Gastrocnemius medialis (tissue), 4 donors: Measurements from ENCODE around the gene KIF17.

Source experiments
- POLR2A ChIP-seq, 2 donors: fragments of 450-650 bp; IDR thresholded peaks; one replicate each; pipeline ENCODE4 v1.6.1; 2017; ENCODE audit warnings: antibody characterized with exemption in 2 of 2, mild to moderate bottlenecking in 2 of 2, moderate library complexity in 2 of 2
- TF ChIP-seq, protein P1 (sequence below), 5 experiments: fragments of 450-650 bp in 3 of 5; fragments of 200-600 bp in 2 of 5; sonication (generic) in 2 of 5; IDR thresholded peaks in 4 of 5; conservative IDR thresholded peaks in 1 of 5; 1 replicate in 4 of 5; 2 replicates in 1 of 5; pipeline ENCODE4 v1.5.1; 2016 to 2019; ENCODE audit warnings: antibody characterized with exemption in 5 of 5, mild to moderate bottlenecking in 3 of 5, moderate library complexity in 3 of 5

DNA sequence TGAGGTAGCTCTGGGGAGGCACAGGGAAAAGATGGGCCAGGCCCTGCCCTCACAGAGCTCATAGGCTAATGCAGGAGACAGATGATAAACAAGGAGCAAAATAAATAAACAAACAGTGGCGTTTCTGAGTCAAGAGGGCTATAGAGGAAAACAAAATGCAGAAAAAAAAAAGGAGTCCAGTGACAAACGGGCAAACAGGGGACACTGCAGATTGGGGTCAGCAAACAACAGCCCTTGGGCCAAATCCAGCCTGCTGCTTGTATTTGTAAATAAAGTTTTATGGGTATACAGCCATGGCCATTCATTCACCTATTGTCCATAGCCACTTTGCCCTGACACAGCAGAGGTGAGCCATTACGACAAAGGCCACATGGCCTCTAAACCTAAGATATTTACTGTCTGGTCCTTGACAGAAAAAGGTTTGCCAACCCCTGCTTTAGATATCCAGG lies 103.7 kb downstream of the KIF17 start:
- TF ChIP-seq POLR2A (IDR thresholded peaks at IDR 0.05): no peak
- TF ChIP-seq, protein P1, sequence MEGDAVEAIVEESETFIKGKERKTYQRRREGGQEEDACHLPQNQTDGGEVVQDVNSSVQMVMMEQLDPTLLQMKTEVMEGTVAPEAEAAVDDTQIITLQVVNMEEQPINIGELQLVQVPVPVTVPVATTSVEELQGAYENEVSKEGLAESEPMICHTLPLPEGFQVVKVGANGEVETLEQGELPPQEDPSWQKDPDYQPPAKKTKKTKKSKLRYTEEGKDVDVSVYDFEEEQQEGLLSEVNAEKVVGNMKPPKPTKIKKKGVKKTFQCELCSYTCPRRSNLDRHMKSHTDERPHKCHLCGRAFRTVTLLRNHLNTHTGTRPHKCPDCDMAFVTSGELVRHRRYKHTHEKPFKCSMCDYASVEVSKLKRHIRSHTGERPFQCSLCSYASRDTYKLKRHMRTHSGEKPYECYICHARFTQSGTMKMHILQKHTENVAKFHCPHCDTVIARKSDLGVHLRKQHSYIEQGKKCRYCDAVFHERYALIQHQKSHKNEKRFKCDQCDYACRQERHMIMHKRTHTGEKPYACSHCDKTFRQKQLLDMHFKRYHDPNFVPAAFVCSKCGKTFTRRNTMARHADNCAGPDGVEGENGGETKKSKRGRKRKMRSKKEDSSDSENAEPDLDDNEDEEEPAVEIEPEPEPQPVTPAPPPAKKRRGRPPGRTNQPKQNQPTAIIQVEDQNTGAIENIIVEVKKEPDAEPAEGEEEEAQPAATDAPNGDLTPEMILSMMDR (IDR thresholded peaks at IDR 0.05 in 4 of 5, conservative IDR thresholded peaks at IDR 0.05 in 1 of 5): no peak
